Dendritic cell treated with granulocyte-macrophage colony-stimulating factor and Interleukin-4, amounts not matched to agents 40 ng/mL and 50 ng/mL, for 4 days (primary cell): Measurements from ENCODE around the gene GHR.

Experiments used
- H3K27ac Mint-ChIP-seq: one replicate; pipeline ENCODE4 v1.8.0; 2022; ENCODE audit warnings: mild to moderate bottlenecking, mixed read lengths
- H3K27me3 Mint-ChIP-seq: one replicate; pipeline ENCODE4 v1.8.0; 2022; ENCODE audit warnings: mild to moderate bottlenecking, mixed read lengths
- H3K36me3 Mint-ChIP-seq: one replicate; pipeline ENCODE4 v1.8.0; 2022; ENCODE audit warnings: low read depth, mixed read lengths
- H3K4me1 Mint-ChIP-seq: one replicate; pipeline ENCODE4 v1.8.0; 2022; ENCODE audit warnings: low read depth, mixed read lengths
- H3K4me3 Mint-ChIP-seq: one replicate; pipeline ENCODE4 v1.8.0; 2022; ENCODE audit warnings: mild to moderate bottlenecking, moderate library complexity, mixed read lengths
- H3K9me3 Mint-ChIP-seq: one replicate; pipeline ENCODE4 v1.8.0; 2022; ENCODE audit warnings: mixed read lengths
- intact Hi-C: fragments of 100-400 bp; cut with micrococcal nuclease; formaldehyde crosslinking; loops from one replicate; pipeline ENCODE4 v1.15.0; 2022

GHR gene

DNA sequence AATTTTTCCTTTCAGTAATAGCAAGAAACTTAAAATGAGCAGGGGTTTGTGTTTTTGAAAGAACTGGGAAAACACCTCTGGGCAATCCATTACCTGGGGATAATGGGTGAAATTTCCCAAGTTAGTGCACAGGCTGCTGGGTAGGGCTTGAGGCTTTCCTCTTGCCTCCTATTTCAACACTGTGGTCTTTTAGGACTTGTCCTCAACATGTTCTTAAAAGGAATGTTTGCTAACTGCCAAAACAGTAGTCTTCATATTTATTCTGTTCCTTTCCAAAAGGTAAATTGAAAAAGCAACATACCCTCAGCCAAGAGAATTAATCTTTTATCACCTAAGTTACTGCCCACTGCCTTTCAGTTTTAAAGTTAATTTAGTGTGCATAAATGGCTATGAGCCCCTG is 175.1 kb downstream of the GHR start:
- no peak overlapping the region for H3K27ac Mint-ChIP-seq
- no peaks in the 10 kb centered on the region for H3K27me3 Mint-ChIP-seq
- no peaks in the 10 kb centered on the region for H3K9me3 Mint-ChIP-seq
- no peaks in the 10 kb centered on the region for H3K36me3 Mint-ChIP-seq
- H3K4me3 Mint-ChIP-seq: no peak overlapping the region
- H3K4me1 Mint-ChIP-seq: peaks cover 10% of the 10 kb centered on the region
- intact Hi-C loops: no loop called here

DNA sequence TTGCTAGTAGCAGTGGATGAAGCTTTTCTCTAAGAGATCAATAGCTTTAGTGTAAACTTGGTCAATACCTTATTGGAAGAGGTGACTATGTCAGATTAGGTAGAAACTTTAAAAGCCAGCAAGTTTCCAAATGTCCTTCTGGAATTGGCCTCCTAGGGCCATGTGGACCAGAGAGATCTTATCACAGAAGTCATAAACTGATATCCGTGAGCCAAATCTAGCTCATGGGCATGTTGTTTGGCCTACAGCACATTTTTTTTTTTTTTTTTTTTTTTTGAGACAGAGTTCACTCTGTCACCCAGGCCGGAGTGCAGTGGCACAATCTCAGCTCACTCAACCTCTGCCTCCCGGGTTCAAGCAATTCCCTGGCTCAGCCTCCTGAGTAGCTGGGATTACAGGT is 175.9 kb downstream of the GHR start:
- intact Hi-C loops: no loop called here
- Mint-ChIP-seq H3K9me3 (no peaks in the 10 kb centered on the region), H3K27me3 (no peaks in the 10 kb centered on the region), H3K36me3 (no peaks in the 10 kb centered on the region), H3K4me1 (peaks cover 3% of the 10 kb centered on the region), H3K27ac (no peak overlapping the region), H3K4me3 (no peak overlapping the region)

DNA sequence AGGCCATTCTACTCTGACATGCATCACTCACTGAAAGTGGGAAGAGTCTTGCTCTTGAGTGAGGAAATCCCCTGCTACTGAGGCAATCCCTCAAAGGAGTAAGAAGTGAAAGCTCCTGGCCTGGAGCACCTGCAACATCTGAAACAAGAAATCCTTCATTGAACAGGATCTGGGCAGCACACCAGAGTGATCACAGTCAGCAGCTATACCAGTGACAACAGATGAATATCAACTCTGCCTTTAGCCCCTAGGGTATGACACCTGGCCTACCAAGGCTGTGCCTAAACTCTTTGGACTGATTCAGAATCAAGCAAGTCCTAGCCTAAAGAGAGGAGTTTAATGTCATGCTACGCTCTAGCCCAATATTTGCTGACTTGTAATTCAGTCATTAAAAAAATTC is 177.2 kb downstream of the GHR start:
- no peaks in the 10 kb centered on the region for H3K27me3 Mint-ChIP-seq
- H3K36me3 Mint-ChIP-seq: no peaks in the 10 kb centered on the region
- no peaks in the 10 kb centered on the region for H3K4me1 Mint-ChIP-seq
- intact Hi-C loops: no loop called here
- H3K4me3 Mint-ChIP-seq: no peak overlapping the region
- H3K27ac Mint-ChIP-seq: no peak overlapping the region
- no peaks in the 10 kb centered on the region for H3K9me3 Mint-ChIP-seq

DNA sequence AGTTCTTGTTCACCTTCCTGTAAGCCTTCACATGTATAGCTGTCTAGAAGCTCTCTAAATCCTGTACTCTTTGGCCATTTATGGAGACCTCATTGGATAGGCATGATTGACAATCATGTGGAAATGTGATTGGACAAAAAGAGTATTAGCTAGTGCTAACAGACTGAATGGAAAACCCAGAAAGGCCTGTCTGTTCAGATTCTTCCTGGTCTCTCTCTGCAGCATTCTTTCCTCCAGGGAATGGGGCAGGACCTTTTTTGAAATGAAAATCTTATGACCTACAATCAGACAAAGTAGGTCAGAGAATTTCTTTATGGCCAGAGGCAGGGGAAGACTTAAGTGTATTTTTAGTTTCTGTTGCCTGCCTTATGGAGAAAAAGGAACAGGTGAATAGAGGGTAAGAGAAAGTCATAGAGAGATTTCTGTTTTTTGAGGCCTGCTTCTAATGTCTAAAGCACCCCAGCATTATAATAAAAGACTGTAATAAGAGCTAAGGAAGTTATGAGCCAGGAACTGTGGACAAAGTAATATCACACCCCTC is 181.0 kb downstream of the GHR start:
- H3K36me3 Mint-ChIP-seq: no peaks in the 10 kb centered on the region

DNA sequence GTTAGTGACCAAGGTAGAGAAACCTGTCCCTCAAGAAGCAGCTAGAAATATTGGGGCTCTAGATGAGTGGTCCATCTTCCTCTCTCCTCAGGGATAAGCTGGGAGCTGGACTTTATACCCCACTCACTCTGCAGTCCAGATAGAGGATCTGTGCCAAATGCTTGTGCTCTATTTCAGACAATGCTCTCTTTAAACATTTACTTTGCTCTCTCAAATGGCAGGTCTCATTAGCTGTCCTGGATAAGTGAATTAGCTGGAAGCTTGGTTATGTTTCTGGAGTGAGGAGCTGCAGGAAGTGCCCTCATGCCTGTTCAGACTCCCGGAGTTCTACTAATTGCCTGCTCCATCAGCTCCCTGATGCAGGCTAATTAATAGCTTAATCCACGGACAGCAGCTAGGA is 182.3 kb downstream of the GHR start:
- Mint-ChIP-seq H3K4me3 (no peak overlapping the region), H3K27ac (no peak overlapping the region), H3K4me1 (no peaks in the 10 kb centered on the region), H3K9me3 (no peaks in the 10 kb centered on the region), H3K27me3 (no peaks in the 10 kb centered on the region), H3K36me3 (no peaks in the 10 kb centered on the region)
- intact Hi-C loops: no loop called here

More for the DNA sequence above, 181.0 kb downstream of the GHR start:
- Mint-ChIP-seq H3K4me3 (no peak overlapping the region), H3K9me3 (no peaks in the 10 kb centered on the region), H3K4me1 (no peaks in the 10 kb centered on the region), H3K27me3 (no peaks in the 10 kb centered on the region), H3K27ac (no peak overlapping the region)
- intact Hi-C loops: no loop called here

DNA sequence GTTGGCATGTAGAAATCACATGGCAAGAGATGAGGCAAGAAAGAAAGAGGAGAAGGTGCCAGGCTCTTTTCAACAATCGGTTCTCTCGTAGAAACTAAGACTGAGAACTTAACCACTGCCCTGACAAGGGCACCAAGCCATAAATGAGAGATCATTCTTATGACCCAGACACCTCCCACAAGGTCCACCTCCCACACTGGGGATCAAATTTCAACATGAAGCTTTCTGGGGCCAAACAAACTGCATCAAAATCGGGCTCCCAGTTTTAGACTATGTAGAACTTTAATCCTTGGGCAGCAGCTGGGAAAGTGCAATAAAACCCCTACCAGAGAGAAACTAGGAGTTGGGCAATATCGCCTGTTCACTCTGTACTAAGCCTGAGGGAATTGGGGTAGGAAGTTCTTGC is 183.2 kb downstream of the GHR start:
- Mint-ChIP-seq H3K27me3 (no peaks in the 10 kb centered on the region), H3K4me3 (no peak overlapping the region), H3K9me3 (no peaks in the 10 kb centered on the region), H3K27ac (no peak overlapping the region), H3K4me1 (no peaks in the 10 kb centered on the region), H3K36me3 (no peaks in the 10 kb centered on the region)
- intact Hi-C loops: no loop called here

DNA sequence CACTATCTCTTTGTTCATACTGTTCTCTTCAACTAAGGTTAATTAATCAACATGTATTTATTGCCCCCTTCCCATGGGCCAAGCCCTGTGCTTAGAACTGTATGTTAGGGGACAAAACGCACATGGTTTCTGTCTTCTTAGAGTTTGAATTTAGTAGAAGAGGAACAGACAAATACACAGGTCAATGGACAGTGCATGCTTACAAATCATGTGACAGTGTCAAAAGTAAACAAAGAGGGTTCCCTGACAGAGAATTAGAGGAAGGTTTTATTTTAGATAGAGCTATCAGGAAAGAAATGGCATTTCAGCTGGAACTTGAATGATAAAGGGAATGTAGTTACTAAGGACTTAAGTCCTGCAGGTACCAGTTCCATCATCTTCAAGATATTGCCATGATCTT is 188.2 kb downstream of the GHR start:
- H3K9me3 Mint-ChIP-seq: no peaks in the 10 kb centered on the region
- intact Hi-C loops: no loop called here
- H3K4me1 Mint-ChIP-seq: no peaks in the 10 kb centered on the region
- no peak overlapping the region for H3K27ac Mint-ChIP-seq
- no peaks in the 10 kb centered on the region for H3K27me3 Mint-ChIP-seq
- no peaks in the 10 kb centered on the region for H3K36me3 Mint-ChIP-seq
- no peak overlapping the region for H3K4me3 Mint-ChIP-seq

DNA sequence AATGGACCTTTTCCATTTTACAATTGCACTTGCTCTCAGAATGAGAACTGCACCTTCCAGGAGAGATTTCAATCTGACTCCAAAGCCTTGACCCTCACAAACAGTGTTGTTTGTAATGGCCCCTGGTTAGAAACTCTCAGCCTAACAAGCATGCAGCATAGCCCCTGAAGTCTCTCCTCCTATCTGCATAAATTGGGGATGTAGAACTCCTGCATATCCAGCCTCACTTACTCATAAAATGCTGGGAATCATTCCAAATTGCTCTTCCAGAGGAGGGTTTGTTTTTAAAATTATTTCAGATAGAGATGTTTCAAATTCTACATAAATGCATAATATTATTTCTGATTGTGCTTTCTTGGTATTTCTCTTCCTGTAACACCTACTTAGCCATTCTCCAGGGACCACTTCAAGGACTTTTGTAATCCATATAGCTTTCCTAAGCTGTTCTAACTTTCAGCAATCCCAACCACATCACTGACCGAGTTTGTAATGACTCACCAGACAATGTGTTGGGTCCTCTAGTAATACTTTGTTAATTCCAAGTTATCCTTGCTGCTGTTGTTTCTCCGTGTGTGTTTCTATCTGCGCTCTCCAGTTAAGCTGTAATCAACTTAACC is 189.6 kb downstream of the GHR start:
- Mint-ChIP-seq H3K27ac (no peak overlapping the region), H3K9me3 (no peaks in the 10 kb centered on the region), H3K27me3 (no peaks in the 10 kb centered on the region), H3K36me3 (no peaks in the 10 kb centered on the region), H3K4me3 (no peak overlapping the region), H3K4me1 (no peaks in the 10 kb centered on the region)
- intact Hi-C loops: no loop called here

DNA sequence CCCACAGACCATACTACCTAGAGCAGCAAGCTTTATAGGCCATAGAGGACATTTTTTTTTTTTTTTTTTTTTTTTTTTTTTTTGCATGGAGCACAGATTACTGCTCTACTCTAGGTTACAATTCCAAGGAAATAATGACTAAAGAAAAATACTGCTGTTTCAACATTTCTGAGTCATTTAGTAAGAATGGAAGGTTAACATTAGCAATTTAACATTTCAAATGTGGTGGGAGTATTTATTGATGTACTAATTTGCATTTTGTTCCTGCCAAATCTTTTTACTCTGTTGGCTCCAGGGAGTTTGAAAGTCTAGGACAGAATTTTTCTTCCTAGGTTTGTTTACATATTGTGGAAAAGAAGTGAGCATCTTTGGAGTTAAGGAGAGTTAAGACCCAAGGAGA is 191.3 kb downstream of the GHR start:
- Mint-ChIP-seq H3K9me3 (no peaks in the 10 kb centered on the region), H3K27me3 (no peaks in the 10 kb centered on the region), H3K4me1 (no peaks in the 10 kb centered on the region), H3K36me3 (no peaks in the 10 kb centered on the region), H3K4me3 (no peak overlapping the region), H3K27ac (no peak overlapping the region)
- intact Hi-C loops: no loop called here

DNA sequence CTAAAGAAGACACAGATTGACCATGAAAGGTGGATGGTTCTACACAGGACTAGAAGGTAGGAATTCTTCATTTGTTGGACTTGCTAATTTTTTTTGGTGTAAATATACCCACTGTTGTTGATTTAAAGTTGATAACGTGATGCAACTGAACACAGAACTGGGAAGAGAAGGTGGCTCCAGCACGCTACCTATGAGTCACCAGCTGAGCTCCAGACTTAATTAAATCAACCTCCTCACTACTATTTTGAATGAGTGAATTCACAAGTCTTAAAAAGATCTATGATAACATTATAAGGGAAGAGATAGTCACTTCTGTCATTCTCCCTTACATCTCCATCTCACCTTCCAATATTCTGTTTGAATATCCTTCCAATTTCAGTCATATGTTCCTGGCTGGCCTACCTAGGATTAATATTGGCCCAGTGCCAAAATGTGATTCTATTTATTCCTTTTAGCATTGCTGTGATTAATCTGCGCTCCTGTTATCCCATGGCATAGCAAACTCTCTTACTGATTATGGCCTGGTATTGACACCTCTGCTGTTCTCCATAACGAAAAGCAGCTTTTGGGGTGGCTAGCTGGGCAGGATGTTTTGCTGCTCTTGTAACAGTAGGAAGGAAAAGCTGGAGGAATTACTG is 197.5 kb downstream of the GHR start:
- no peaks in the 10 kb centered on the region for H3K9me3 Mint-ChIP-seq

DNA sequence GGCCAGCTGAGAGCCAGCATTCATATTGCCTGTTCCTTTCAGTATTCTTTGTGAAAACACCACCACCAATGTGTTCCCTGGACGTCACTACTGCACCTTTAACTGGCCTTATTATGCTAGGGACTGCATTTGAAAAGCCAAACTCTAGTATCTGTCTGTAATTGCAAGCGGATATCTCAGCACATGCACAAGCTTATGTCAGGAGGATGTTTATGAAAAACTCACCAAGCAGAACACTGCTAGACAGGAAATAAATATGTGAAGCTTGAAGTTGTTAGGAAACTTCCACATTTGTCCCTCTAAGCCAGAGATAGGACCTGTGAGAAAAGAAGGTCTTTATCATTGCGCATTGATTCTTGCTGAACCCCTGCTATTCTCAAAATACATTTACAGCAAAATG is 198.0 kb downstream of the GHR start:
- H3K36me3 Mint-ChIP-seq: no peaks in the 10 kb centered on the region
- H3K9me3 Mint-ChIP-seq: no peaks in the 10 kb centered on the region
- peaks cover 19% of the 10 kb centered on the region for H3K4me1 Mint-ChIP-seq
- intact Hi-C loops: no loop called here
- no peaks in the 10 kb centered on the region for H3K27me3 Mint-ChIP-seq
- no peak overlapping the region for H3K27ac Mint-ChIP-seq
- no peak overlapping the region for H3K4me3 Mint-ChIP-seq

More for the DNA sequence above, 197.5 kb downstream of the GHR start:
- Mint-ChIP-seq H3K36me3 (no peaks in the 10 kb centered on the region), H3K27ac (no peak overlapping the region), H3K27me3 (no peaks in the 10 kb centered on the region), H3K4me1 (peaks cover 19% of the 10 kb centered on the region), H3K4me3 (no peak overlapping the region)
- intact Hi-C loops: no loop called here

DNA sequence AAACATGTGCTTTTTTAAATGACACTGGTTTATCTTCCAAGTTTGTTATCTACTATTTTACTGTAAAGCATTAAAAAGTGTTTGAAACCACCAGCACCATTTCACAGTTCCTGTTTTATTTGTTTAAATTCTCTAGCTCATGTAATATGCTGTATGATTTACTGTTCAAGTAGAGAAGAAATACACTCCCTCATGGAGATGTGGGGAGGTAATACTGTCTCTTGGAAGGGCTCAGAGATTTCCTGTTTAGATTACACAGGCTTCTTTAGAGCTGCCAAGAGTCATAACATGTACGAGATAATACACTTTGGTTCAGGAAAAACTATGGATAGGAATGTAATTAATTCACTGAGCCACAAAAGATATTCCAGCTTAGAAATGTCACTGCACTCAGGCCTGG is 198.4 kb downstream of the GHR start:
- Mint-ChIP-seq H3K4me1 (peaks cover 19% of the 10 kb centered on the region), H3K4me3 (no peak overlapping the region), H3K9me3 (no peaks in the 10 kb centered on the region), H3K36me3 (no peaks in the 10 kb centered on the region), H3K27me3 (no peaks in the 10 kb centered on the region), H3K27ac (no peak overlapping the region)
- intact Hi-C loops: no loop called here

DNA sequence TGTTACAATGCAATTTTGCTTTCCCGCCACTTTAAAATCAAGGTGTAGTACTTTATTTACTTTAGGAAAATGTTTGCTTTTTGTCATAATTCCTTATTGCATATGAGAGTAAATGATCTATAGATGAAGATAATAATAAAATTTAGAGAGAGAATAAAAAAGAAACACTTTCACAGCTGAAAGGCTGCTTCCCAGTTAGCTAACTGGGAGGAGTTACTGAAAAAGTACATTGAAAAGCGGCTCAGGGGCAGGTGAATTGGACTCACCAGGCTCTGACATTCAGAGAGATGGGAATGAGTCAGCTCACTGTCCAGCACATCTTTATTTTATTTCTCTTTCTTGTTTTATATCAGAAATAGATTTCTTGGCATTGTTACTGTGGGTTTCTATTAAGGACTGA is 201.7 kb downstream of the GHR start:
- Mint-ChIP-seq H3K27ac (no peak overlapping the region), H3K4me3 (no peak overlapping the region), H3K4me1 (peaks cover 24% of the 10 kb centered on the region), H3K9me3 (no peaks in the 10 kb centered on the region), H3K27me3 (no peaks in the 10 kb centered on the region), H3K36me3 (no peaks in the 10 kb centered on the region)
- intact Hi-C loops: no loop called here

DNA sequence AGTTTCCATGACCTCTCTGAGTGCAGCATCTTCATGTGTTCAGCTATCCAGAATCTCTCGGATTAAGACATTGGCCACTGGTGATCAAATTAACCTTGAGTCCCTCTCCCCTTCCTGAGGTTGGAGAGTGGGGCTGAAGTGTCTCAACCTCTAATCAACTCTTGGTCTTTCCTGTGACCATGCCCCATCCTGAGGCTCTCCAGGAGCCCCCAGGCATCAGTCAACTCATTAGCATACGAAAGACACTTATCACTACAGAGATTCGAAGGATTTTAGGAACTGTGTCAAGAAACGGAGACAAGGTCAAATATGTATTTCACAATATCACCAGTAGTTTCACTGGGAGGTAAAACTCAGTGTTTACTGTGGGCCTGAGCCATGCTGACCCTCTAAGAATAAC is 203.2 kb downstream of the GHR start:
- Mint-ChIP-seq H3K36me3 (no peaks in the 10 kb centered on the region), H3K27me3 (no peaks in the 10 kb centered on the region), H3K27ac (no peak overlapping the region), H3K4me1 (peaks cover 11% of the 10 kb centered on the region), H3K4me3 (no peak overlapping the region), H3K9me3 (no peaks in the 10 kb centered on the region)
- intact Hi-C loops: no loop called here

DNA sequence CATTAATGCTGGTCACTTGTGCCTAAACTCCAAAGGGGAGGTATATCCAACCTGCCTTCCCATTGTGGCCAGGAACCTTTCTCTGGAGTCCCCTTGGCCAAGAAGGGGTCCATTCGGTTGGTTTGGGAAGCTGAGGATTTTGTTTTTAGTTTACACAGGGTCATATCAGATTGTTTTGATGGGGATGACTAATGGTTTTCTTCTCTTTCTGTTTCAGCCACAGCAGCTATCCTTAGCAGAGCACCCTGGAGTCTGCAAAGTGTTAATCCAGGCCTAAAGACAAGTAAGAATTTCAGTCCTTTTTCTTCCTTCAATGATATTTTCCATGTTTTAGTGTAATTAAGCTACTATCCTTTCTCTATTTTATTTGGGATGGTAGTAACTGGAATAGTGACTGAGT is 205.6 kb downstream of the GHR start:
- intact Hi-C loops: no loop called here
- no peaks in the 10 kb centered on the region for H3K27me3 Mint-ChIP-seq
- H3K4me3 Mint-ChIP-seq: no peak overlapping the region
- no peak overlapping the region for H3K27ac Mint-ChIP-seq
- H3K9me3 Mint-ChIP-seq: no peaks in the 10 kb centered on the region
- H3K36me3 Mint-ChIP-seq: no peaks in the 10 kb centered on the region
- H3K4me1 Mint-ChIP-seq: peaks cover 5% of the 10 kb centered on the region
